Lung (tissue), 12 donors: ENCODE measurements around the gene GRN. TPM values are rescaled to one million over a fixed set of nuclear protein-coding genes. Genes with fewer than 3 reads are reported as not detected.

Experiments used
- ATAC-seq: fragments of 200-7000 bp; cut with Tn5 transposase; one replicate; pipeline ENCODE4 v1.9.1; 2020; ENCODE audit warnings: moderate number of reproducible peaks; ENCODE audit not compliant: insufficient read depth, low FRiP score
- DNase-seq, 3 donors: peaks; one replicate each; pipeline ENCODE4 v3.0.0-alpha.2; 2013 to 2017
- H3K27ac ChIP-seq, 2 donors: one replicate each; pipeline ENCODE4 v1.5.1; 2013; ENCODE audit warnings: mild to moderate bottlenecking in 2 of 2, moderate library complexity in 2 of 2, control low read depth in 1 of 2, inconsistent platforms in 1 of 2, low read depth in 1 of 2, low read length in 1 of 2
- H3K27me3 ChIP-seq, 3 donors: one replicate each; pipeline ENCODE4 v1.5.1; 2013; ENCODE audit warnings: low read length in 2 of 3; ENCODE audit not compliant: control insufficient read depth in 3 of 3, insufficient read depth in 3 of 3
- H3K36me3 ChIP-seq, 4 donors: one replicate each; pipeline ENCODE4 v1.5.1; 2013; ENCODE audit warnings: low read length in 4 of 4, mild to moderate bottlenecking in 1 of 4, moderate library complexity in 1 of 4; ENCODE audit not compliant: control insufficient read depth in 4 of 4, insufficient read depth in 4 of 4
- H3K4me1 ChIP-seq, 5 donors: one replicate each; pipeline ENCODE4 v1.5.1; 2013; ENCODE audit warnings: low read length in 5 of 5, mild to moderate bottlenecking in 2 of 5, moderate library complexity in 1 of 5; ENCODE audit not compliant: control insufficient read depth in 5 of 5, insufficient read depth in 5 of 5
- H3K4me3 ChIP-seq: one replicate; pipeline ENCODE4 v1.5.1; 2013; ENCODE audit warnings: mild to moderate bottlenecking, control low read depth, moderate library complexity
- H3K9ac ChIP-seq, 2 donors: one replicate each; pipeline ENCODE4 v1.5.1; 2013; ENCODE audit warnings: low read length in 2 of 2, control low read depth in 1 of 2; ENCODE audit not compliant: insufficient read depth in 1 of 2
- H3K9me3 ChIP-seq, 4 donors: one replicate each; pipeline ENCODE4 v1.5.1; 2013; ENCODE audit warnings: low read length in 3 of 4, mild to moderate bottlenecking in 1 of 4, moderate library complexity in 1 of 4; ENCODE audit not compliant: control insufficient read depth in 4 of 4, insufficient read depth in 3 of 4
- WGBS, 2 donors: extraction: QIAGEN DNeasy Blood & Tissue Kit; methylation state at CpG; one replicate each; pipeline ENCODE4 v1.1.7; 2013; 5-methylcytosine and 5-hydroxymethylcytosine counted together
- polyA plus RNA-seq, 2 donors: library from polyadenylated mRNA; stranded (reverse); fragments of 200-250 nt; gene quantifications; one replicate each; pipeline ENCODE4 v1.2.1, GENCODE V29; 2013
- total RNA-seq, 2 donors: library from RNA; depleted of rRNA in 1 of 2; stranded (reverse); fragments of >200 nt in 1 of 2; gene quantifications; one replicate each; pipeline ENCODE4 v1.2.1, GENCODE V29; 2014 to 2021
- TF ChIP-seq, protein P1 (sequence below): IDR thresholded peaks from 2 replicates; pipeline ENCODE4 v1.5.1; 2012; ENCODE audit warnings: mild to moderate bottlenecking; ENCODE audit errors: control extremely low read depth, extremely low read depth
- donor health status: control.
- donor health status: control.
- donor health status: Bipolar disorder and iron deficiency.
- donor health status: healthy.
- donor health status: DM: yes; HTN: yes; CAD: no.

The GRN gene
- total and polyA plus RNA-seq, 4 donors, result 160 to 753 (median 510) TPM

DNA sequence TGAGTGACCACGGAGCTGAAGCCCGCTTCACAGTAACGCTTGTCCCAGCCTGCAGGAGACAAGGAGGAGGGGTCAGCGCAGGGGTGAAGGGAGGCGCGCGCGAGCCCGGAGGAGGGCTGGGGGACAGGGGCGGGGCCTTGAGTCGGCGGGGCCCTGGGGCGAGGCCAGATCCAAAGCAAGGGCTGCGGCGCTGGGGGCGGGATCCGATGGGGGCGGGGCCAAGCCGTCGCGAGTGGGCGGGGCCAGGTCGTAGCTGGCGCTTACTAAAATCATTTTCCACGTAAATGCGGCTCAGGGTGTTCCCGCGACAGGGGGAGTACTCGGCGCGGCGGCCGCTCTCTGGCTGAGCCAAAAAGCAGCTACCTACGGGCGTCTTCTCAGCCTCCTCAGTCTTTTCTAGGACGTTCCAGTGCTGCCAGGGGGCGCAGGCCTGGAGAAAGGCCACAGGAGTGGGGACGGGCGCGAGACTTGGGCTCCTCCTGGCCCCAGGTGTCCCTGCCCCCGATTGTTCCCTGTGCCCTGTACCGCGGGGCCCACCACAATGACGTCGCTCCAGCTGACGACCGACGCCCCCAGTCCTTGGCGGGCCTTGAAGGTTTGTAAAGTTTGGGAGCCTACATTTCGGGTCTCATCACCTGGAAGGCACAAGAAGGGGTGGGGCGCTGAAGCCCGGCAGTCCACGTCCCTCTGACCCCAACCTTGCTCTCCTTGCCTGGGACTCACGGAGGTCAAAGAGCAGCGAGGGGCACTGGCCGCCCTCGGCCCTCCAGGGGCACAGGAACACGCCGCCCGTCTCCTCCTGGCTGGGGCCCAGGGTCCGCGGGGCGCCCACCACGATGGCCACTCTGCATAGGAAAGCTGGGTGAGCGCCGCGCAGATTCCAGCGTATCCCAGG lies 40.4 kb downstream of the GRN start:
- Histone ChIP-seq H3K27me3 (peaks cover 0 to 21% (median 3%) of the 10 kb centered on the region in 3 donors), H3K9ac (no peak overlapping the region), H3K4me1 (peaks cover 0 to 16% (median 0%) of the 10 kb centered on the region in 5 donors), H3K4me3 (peak overlapping the region; percentile 36), H3K27ac (no peak overlapping the region), H3K36me3 (no peaks in the 10 kb centered on the region), H3K9me3 (no peaks in the 10 kb centered on the region)
- DNase-seq, result peak; percentile 87 to 94 (median 94)
- TF ChIP-seq, protein P1, sequence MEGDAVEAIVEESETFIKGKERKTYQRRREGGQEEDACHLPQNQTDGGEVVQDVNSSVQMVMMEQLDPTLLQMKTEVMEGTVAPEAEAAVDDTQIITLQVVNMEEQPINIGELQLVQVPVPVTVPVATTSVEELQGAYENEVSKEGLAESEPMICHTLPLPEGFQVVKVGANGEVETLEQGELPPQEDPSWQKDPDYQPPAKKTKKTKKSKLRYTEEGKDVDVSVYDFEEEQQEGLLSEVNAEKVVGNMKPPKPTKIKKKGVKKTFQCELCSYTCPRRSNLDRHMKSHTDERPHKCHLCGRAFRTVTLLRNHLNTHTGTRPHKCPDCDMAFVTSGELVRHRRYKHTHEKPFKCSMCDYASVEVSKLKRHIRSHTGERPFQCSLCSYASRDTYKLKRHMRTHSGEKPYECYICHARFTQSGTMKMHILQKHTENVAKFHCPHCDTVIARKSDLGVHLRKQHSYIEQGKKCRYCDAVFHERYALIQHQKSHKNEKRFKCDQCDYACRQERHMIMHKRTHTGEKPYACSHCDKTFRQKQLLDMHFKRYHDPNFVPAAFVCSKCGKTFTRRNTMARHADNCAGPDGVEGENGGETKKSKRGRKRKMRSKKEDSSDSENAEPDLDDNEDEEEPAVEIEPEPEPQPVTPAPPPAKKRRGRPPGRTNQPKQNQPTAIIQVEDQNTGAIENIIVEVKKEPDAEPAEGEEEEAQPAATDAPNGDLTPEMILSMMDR, result no peak
- WGBS, 2 donors, result 6 to 8% methylated on average over 61 to 68 of the region's 68 CpGs
- ATAC-seq, result peak; percentile 90

DNA sequence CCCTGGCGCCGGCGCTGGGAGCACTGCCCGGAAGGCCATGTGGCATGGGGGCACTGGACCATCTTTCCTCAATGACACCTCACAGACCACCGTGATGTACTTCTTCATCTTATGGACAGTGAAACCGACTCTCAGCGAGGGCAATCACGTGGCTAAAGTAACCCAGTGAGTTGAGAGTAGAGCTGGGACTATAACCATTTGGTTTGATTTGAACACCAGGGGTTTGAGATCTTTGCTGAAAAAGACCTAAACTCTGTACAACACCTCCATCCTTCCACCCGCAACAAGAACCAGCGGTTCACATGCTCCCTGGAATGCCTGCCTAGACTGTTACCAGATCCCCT lies 41.1 kb downstream of the GRN start:
- peaks cover 0 to 16% (median 0%) of the 10 kb centered on the region in 5 donors for H3K4me1 ChIP-seq
- H3K9me3 ChIP-seq, result no peaks in the 10 kb centered on the region
- no peak overlapping the region for H3K27ac ChIP-seq
- no peak overlapping the region for H3K4me3 ChIP-seq
- H3K27me3 ChIP-seq, result peaks cover 0 to 19% (median 3%) of the 10 kb centered on the region in 3 donors
- TF ChIP-seq, protein P1, result no peak
- no peak for ATAC-seq
- H3K36me3 ChIP-seq, result no peaks in the 10 kb centered on the region
- WGBS, 2 donors, result 36 to 60% methylated on average over 10 of the region's 10 CpGs
- no peak overlapping the region for H3K9ac ChIP-seq
- no peak for DNase-seq

DNA sequence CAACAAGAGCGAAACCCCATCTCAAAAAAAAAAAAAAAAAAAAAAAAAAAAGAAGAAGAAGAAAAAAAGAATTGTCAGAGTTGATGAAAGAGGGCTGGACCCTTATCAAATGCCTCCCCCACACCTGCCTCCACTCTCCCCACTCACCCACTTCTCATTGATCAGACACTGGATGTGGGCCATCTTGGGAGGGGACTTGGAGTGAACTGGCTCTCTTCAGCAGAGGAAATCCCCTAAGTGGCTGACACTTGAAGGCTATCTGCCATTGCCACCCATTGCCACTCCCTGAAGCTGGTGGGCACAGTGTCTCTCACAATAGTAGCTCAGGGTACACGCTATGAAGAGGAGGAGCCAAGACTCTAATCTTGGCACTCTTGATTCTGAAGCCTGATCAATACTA lies 42.7 kb downstream of the GRN start:
- ATAC-seq, result no peak
- H3K4me1 ChIP-seq, result peaks cover 0 to 16% (median 0%) of the 10 kb centered on the region in 5 donors

More for the DNA sequence above, 42.7 kb downstream of the GRN start:
- no peak for DNase-seq
- Histone ChIP-seq H3K27ac (no peak overlapping the region), H3K27me3 (peaks cover 0 to 16% (median 3%) of the 10 kb centered on the region in 3 donors), H3K4me3 (no peak overlapping the region), H3K9ac (no peak overlapping the region), H3K36me3 (no peaks in the 10 kb centered on the region), H3K9me3 (no peaks in the 10 kb centered on the region)
- TF ChIP-seq, protein P1, result no peak
- 86 to 91% methylated on average over 2 of the region's 2 CpGs for WGBS, 2 donors
